Measurements from ENCODE around the gene NUP93. TPM values are rescaled to one million over a fixed set of nuclear protein-coding genes. Genes with fewer than 3 reads are reported as not detected.

NUP93 gene
- total RNA-seq, 1 donor from 2014 or later: 27.1 TPM

DNA sequence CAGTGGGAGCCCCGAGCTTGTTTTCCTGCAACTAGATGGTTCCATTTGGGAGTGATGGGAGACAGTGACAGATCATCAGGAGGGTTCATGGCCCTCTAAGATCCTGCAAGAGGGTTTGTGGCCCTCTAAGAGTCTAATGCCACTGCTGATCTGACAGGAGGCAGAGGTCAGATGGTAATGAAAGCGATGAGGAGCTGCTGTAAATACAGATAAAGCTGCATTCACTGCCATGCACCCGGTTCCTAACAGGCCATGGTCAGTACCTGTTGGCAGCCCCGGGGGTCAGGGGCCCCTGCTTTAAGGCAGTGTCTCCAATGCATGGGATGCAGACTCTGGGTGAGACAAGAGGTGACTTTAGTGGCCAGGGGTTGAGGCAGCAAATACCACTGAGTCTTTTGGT lies 165.9 kb downstream of the NUP93 start:
- Histone ChIP-seq H3K27ac (replicated peaks) (no peak overlapping the region), H3K36me3 (no peaks in the 10 kb centered on the region), H3K9me3 (replicated peaks) (no peaks in the 10 kb centered on the region), H3K27me3 (ENCODE audit: low read depth) (no peaks in the 10 kb centered on the region), H3K4me3 (no peak overlapping the region), H3K4me1 (no peaks in the 10 kb centered on the region)
- no peak for DNase-seq
- intact Hi-C loops (cut with micrococcal nuclease): no loop called here
- no peak for TF ChIP-seq CTCF (IDR thresholded peaks at IDR 0.05; ENCODE audit: borderline replicate concordance)

DNA sequence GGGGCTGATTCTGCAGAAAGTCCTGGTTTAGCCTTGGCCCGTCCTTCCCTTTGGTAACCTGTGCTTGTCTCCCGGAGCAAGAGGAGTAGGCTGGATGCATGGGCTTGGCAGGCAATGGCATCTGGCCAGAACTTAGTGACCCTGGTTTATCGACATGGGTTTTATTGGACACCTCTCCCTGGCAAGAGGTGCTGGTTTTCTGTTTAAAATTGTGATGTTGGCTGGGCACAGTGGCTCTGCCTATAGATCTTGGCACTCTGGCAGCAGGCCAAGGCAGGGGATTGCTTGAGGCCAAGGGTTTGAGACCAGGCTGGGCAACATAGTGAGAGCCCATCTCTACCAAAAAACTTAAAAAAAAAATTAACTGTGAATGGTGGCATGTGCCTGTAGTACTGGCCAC lies 166.3 kb downstream of the NUP93 start:
- Histone ChIP-seq H3K36me3 (no peaks in the 10 kb centered on the region), H3K27me3 (ENCODE audit: low read depth) (no peaks in the 10 kb centered on the region), H3K4me3 (no peak overlapping the region), H3K9me3 (replicated peaks) (no peaks in the 10 kb centered on the region), H3K4me1 (no peaks in the 10 kb centered on the region), H3K27ac (replicated peaks) (no peak overlapping the region)
- no peak for DNase-seq
- intact Hi-C loops (cut with micrococcal nuclease): no loop called here
- TF ChIP-seq CTCF (IDR thresholded peaks at IDR 0.05; ENCODE audit: borderline replicate concordance): no peak

DNA sequence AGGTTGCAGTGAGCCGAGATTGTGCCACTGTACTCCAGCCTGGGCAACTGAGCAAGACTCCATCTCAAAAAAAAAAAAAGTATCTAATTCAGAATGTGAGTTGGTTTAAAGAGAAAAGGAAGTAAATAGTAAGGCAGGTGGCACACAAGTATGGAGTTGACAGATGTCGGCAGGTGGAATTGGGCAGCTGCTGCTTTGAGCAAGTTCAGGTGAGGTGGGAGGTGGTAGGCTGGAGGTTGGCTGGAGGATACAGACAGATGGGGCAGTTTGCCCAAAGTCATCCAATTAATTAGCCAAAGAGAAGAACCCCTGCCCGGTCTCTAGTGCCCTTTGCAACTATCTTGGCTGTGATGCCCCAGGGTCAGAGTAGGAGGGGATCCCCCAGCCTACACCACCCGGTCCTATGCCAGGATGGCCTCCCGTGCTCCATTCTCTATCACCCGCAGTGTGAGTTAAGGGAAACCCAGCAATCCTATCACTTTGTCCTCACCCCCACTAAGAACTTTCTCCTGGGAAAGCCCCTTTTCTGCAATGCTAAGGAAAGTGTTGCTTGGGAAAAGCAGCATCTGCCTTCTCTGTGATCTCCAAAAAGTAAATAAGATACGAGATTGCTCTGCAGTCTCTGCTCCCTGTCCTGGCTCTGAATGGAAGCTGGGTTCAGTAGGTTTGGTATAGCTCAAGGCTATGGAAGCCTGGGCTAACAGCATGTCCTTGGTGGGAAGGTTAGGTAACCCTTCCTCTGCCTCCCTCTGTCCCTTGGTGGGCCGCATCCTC lies 167.3 kb downstream of the NUP93 start:
- no peaks in the 10 kb centered on the region for H3K9me3 ChIP-seq (replicated peaks)
- no peak for DNase-seq

DNA sequence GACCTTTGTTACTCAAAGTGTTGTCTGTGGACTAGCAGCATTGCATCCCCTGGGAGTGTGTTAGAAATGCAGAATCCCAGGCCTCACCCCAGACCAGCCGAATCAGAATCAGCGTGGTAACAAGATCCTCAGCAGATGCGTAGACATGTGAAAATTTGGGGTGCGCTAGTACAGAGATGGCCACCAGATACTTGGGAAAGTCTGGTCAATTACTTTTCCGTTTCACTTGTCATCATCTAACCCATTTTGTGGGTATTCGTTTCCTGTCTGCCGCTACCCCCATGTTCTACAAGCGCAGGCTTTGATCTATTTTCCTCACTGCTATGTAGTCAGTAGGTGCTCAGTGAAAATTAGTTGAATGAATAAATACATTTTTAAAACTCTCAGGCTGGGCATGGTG lies 168.9 kb downstream of the NUP93 start:
- no peak for DNase-seq
- TF ChIP-seq CTCF (IDR thresholded peaks at IDR 0.05; ENCODE audit: borderline replicate concordance): no peak
- H3K27me3 ChIP-seq (ENCODE audit: low read depth): peaks cover 7% of the 10 kb centered on the region
- no peak overlapping the region for H3K4me3 ChIP-seq
- H3K4me1 ChIP-seq: no peaks in the 10 kb centered on the region
- no peak overlapping the region for H3K27ac ChIP-seq (replicated peaks)
- H3K9me3 ChIP-seq (replicated peaks): no peaks in the 10 kb centered on the region
- intact Hi-C loops (cut with micrococcal nuclease): no loop called here
- H3K36me3 ChIP-seq: no peaks in the 10 kb centered on the region

More for the DNA sequence above, 167.3 kb downstream of the NUP93 start:
- peaks cover 3% of the 10 kb centered on the region for H3K27me3 ChIP-seq (ENCODE audit: low read depth)
- no peaks in the 10 kb centered on the region for H3K4me1 ChIP-seq
- H3K36me3 ChIP-seq: no peaks in the 10 kb centered on the region
- no peak for TF ChIP-seq CTCF (IDR thresholded peaks at IDR 0.05; ENCODE audit: borderline replicate concordance)
- intact Hi-C loops (cut with micrococcal nuclease): no loop called here
- no peak overlapping the region for H3K27ac ChIP-seq (replicated peaks)
- no peak overlapping the region for H3K4me3 ChIP-seq

Small RNA genes within 50 kb of the gene (microRNA-seq; reads per million reads assigned to microRNA genes)
- 0.94 reads per million for gene MIR138-2

Other genes starting within 250 kb of the NUP93 start
- gene BBS2, start 210.1 kb upstream of the NUP93 start, total RNA-seq: 48.7 TPM
- gene MT4, start 165.1 kb upstream of the NUP93 start, total RNA-seq: not detected
- gene MT3, start 140.6 kb upstream of the NUP93 start, total RNA-seq: 4.1 TPM
- 115 TPM for gene MT2A, start 121.5 kb upstream of the NUP93 start, total RNA-seq
- gene MT1E, start 104.3 kb upstream of the NUP93 start, total RNA-seq: 126 TPM
- 3.1 TPM for gene MT1M, start 97.5 kb upstream of the NUP93 start, total RNA-seq
- gene MT1A, start 91.5 kb upstream of the NUP93 start, total RNA-seq: 1.2 TPM
- gene MT1B, start 78.2 kb upstream of the NUP93 start, total RNA-seq: not detected
- gene MT1F, start 72.2 kb upstream of the NUP93 start, total RNA-seq: 0.85 TPM
- not detected for gene MT1G, start 62.1 kb upstream of the NUP93 start, total RNA-seq
- not detected for gene MT1H, start 60.3 kb upstream of the NUP93 start, total RNA-seq
- gene MT1X, start 47.7 kb upstream of the NUP93 start, total RNA-seq: 91.8 TPM
- gene SLC12A3, start 135.1 kb downstream of the NUP93 start, total RNA-seq: not detected
- 119 TPM for gene HERPUD1, start 202.0 kb downstream of the NUP93 start, total RNA-seq
- gene CETP, start 231.8 kb downstream of the NUP93 start, total RNA-seq: 0.16 TPM